Activated CD4-positive, CD25-positive, alpha-beta regulatory T cell treated with anti-CD3 and anti-CD28 coated beads, Interleukin-2, amount 50 U/mL, for 24 hours (primary cell): ENCODE measurements around the gene HRAS.

ENCODE experiments used
- ATAC-seq, 2 donors: fragments of 150-1000 bp; cut with Tn5 transposase; one replicate each; pipeline ENCODE4 v1.10.0; 2021; ENCODE audit warnings: mild to moderate bottlenecking in 1 of 2, moderate library complexity in 1 of 2

The HRAS gene

GRCh38 chr11:507727-508515 lies 27.5 kb downstream of the HRAS start:
- no peak for ATAC-seq

GRCh38 chr11:506995-507726 lies 28.2 kb downstream of the HRAS start, which contains the start of gene RNH1:
Gene RNH1, minus strand, starts transcription at chr11:507242. Its CDS starts 5,080 bp downstream, at chr11:502162.
- peak; percentile 68 to 71 for ATAC-seq

GRCh38 chr11:506238-506994 lies 29.0 kb downstream of the HRAS start:
- peak; percentile 77 to 82 for ATAC-seq

- ATAC-seq: no peak
Observed at GRCh38 chr11:504994-505344, 30.4 kb downstream of the HRAS start.

- no peak for ATAC-seq
Observed at GRCh38 chr11:504053-504993, 31.1 kb downstream of the HRAS start.

GRCh38 chr11:503179-503981 lies 32.0 kb downstream of the HRAS start:
- no peak for ATAC-seq

- ATAC-seq: no peak
Observed at GRCh38 chr11:502288-503178, 32.8 kb downstream of the HRAS start.

GRCh38 chr11:501683-502287 lies 33.6 kb downstream of the HRAS start:
- ATAC-seq: no peak

GRCh38 chr11:501001-501682 lies 34.2 kb downstream of the HRAS start:
- ATAC-seq: no peak

- ATAC-seq: no peak
Observed at GRCh38 chr11:499201-500076, 35.9 kb downstream of the HRAS start.

- ATAC-seq: no peak
Observed at GRCh38 chr11:498297-499181, 36.8 kb downstream of the HRAS start.

GRCh38 chr11:497565-498296 lies 37.6 kb downstream of the HRAS start:
- no peak for ATAC-seq

GRCh38 chr11:496834-497564 lies 38.4 kb downstream of the HRAS start:
- ATAC-seq: no peak

GRCh38 chr11:495537-495931 lies 39.8 kb downstream of the HRAS start:
- no peak for ATAC-seq

GRCh38 chr11:494761-495536 lies 40.4 kb downstream of the HRAS start:
- no peak for ATAC-seq
